ENCODE results near the gene RBM38.

RBM38 gene

GRCh38 chr20:57404006-57404405, 12.8 kb downstream of the RBM38 start:
- no peak for DNase-seq (ENCODE audit: low read depth, low spot score)

DNA sequence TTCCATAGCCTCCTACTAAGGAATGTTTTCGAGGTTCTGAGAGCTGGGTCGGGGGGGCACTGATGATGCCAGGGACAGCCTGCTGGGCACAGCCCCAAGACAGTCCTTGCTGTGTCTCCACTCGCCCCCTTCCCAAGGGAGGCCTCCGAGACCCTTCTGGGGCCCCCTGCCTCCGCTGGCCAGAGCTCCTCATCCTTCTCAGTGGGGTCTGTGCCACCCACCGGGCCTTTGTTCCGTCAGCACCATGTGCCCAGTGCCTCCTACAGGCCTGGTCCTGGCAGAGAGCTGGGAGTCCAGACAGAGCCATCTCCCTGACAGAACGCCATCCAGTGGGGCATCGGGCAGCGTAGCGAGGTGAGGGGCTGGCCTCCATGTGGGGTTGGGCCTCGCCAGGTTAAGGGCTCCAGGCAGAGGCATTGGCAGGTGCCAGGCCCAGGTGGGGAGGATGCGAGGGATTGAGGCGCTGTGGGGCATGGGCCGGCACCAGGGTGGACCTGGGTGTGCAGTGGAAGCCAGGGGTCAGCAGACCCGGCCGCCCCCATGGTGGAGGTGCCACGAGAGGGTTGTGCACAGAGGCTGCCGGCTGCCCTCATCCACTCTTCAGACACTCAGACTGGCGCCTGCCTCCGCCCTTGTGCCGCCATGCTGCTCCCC, 13.3 kb downstream of the RBM38 start:
- DNase-seq (ENCODE audit: low read depth, low spot score), result no peak

- no peak for DNase-seq (ENCODE audit: low read depth, low spot score)
These were observed 14.2 kb downstream of the RBM38 start for GRCh38 chr20:57405236-57406016.

GRCh38 chr20:57407541-57407956, 16.4 kb downstream of the RBM38 start:
- DNase-seq (ENCODE audit: low read depth, low spot score), result no peak

GRCh38 chr20:57408131-57408530, 16.9 kb downstream of the RBM38 start:
- DNase-seq (ENCODE audit: low read depth, low spot score), result no peak

DNA sequence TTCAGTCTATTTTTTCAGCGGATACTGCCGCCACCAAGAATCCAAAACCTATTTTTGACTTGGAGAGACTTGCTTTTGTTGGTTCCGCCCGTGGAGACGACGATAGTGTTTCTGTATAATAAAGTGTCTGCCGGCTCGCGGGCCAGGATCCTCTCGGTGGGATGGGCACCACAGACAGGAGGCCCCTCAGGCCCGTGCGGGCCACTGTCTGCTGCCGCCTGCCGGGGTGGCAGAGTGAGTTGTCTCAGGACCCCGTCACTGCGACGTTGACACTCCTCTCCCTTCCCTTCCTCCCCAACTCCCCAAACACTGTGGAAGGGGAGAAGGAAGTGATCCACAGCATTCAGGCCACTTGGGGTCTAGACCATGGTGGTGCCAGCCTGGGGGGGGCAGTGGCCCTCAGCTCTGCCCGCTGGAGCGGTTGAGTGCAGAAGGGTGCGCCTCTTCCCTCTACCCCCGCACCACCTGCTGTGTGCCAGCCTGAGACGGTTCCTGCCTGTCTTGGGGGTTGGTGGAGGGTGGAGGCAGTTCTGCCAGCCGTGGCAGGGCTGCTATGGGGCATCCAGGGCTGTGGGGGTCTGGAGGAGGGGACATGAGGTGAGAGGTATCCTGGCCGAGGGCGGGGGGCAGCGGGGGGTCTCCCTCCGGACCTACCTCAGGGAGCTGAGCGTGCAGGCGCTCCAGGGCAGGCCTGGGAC, 17.5 kb downstream of the RBM38 start:
- DNase-seq (ENCODE audit: low read depth, low spot score), result no peak

DNA sequence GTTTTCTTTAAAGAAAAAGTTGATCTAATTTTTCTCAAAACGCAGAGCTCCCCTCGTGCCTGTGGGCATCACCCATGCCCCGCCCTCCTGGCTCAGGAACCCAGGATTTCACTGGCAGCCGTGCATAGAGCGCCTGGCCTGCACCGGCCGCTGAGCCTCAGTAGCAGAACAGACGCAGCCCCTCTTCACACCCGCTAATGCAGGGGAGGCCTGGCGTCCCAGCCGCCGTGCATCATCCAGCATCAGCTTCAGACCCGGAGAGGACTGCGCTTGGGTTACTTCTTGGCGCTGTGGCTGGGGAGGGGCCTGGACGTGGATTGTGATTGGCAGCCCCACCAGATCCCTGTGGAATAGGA, 18.1 kb downstream of the RBM38 start:
- DNase-seq (ENCODE audit: low read depth, low spot score), result no peak

DNA sequence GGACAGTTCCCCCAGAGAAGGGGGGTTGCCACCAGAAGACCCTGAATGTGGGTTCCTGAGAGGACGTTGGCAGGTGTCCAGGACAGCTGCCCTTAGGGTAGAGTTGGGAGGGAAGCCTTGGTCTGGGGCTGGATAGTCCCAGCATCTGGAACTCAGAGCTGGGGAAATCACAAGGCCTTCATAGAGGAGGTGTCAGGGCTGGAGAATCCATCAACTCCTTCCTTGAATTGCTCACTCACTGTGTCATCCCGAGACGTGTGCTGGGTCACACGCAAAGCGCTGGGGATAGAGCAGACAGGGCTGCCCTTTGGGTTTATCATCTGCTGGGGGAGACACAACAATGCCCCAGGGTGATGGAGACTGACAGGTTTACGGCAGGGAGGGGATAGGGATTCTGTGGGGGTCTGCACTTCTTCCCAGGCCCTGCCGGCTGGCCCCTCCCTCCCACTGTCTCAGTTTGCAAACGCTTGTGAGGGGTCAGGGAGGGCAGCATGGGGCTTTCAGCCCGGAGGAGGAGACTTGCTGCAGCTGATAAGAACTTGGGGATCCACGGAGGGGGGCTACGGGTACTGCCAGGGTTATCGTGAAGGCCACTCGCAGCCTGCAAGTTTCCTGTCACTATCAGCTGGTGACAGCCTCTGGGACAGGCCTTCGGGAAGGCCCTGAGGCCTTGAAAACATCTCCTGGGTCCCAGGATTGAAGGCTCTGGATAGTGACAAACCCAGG, 18.6 kb downstream of the RBM38 start:
- DNase-seq (ENCODE audit: low read depth, low spot score), result no peak

DNA sequence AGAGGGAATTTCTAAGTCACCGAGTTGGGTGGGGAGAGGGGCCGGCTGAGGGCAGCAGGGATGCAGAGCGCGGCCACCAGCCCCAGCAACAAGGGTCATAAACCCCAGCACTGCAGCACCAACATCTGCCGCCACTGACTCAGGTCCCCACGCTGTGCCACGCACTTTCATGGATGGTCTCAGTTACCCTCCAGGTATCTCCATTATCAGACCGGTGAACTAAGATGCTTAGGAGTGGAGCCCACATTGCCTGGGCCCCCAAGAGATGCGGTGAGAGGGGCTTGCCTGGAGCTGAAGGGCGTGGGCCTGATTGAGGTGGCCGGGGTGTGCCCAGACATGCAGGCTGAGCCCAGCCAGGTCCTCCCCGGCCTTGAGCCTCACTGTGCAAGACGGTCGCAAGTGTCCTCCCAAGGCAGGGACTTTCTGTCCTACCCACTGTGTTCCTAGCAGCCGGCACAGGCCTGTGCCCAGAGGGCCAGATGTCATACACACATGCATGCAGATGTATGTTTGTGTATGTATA, 19.3 kb downstream of the RBM38 start:
- DNase-seq (ENCODE audit: low read depth, low spot score), result no peak

- DNase-seq (ENCODE audit: low read depth, low spot score), result no peak
These were observed 19.7 kb downstream of the RBM38 start for GRCh38 chr20:57410924-57411323.

DNA sequence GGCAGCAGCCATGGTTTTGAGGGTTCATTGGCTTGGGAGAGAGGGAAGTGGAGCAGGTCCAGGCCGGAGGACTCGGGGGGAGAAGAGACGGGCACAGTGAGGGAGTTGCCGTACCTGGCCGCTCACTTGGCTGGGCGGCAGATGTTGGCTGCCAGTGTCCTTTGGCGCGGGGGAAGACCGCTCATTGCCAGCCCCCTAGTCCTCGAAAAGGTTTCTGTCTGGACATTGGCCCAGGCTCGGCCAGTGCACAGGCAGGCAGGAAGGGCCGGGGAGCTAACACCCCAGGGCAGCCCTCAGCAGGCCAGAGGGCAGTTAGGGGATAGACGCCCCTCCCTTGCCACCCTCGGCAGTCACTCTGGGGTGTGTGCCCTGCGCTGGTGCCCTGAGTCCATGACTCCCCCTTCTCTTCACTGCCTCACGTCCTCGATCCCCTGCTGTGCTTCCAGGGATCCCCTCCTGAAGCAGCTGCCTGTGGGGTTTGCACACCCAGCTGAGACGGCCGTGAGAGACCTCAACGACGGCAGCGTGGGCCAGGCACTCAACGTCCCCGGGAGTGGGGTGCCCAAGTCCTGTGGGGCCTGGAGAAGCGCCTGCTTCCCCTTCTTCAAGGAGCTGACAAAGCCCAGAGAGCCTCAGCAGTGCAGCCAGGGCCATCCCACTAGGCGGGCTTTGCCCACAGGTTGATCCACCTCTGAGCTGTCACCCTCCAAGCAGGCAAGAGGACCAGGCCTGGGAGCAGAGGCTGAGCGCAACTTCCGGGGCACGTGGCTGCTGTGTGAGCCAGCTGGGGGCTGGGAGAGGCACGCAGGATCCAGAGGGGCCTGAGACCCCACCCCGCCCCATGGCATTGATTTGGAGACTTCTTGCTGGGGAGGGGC, 20.4 kb downstream of the RBM38 start:
- DNase-seq (ENCODE audit: low read depth, low spot score), result no peak

DNA sequence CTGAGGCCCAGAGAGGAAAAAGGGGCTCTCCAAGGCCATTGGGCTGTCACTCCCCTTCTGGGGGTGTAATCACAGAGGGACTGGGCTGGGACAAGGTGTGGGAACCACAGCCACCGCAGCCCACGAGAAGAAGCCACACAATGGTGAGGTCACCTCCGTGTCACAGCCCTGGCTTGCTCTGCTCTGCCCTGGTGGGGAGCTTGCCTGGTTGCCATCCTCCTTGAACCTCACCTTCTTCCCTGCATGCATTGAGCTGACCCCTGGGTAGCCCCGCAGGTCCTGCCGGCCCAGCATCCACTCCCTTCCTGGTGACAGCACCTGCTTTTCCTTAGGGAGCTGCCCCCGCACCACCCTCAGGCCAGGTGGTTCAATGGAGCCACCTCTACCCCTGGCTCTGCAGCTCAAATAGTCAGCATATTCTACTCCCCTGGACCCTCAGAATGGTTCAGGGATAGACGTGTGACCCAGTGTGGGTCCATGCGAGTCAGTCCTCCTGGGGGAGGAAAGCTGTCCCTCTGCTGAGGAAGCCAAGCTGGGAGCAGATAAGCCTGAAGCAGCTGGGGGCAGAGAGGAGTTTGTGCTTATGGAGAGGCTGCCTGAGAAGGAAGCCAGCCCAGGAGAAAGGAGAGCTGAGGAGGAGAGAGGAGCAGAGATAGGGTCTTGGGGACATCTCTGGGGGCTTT, 21.3 kb downstream of the RBM38 start:
- DNase-seq (ENCODE audit: low read depth, low spot score), result no peak

- DNase-seq (ENCODE audit: low read depth, low spot score), result no peak
These were observed 22.8 kb downstream of the RBM38 start for GRCh38 chr20:57413986-57414385.

DNA sequence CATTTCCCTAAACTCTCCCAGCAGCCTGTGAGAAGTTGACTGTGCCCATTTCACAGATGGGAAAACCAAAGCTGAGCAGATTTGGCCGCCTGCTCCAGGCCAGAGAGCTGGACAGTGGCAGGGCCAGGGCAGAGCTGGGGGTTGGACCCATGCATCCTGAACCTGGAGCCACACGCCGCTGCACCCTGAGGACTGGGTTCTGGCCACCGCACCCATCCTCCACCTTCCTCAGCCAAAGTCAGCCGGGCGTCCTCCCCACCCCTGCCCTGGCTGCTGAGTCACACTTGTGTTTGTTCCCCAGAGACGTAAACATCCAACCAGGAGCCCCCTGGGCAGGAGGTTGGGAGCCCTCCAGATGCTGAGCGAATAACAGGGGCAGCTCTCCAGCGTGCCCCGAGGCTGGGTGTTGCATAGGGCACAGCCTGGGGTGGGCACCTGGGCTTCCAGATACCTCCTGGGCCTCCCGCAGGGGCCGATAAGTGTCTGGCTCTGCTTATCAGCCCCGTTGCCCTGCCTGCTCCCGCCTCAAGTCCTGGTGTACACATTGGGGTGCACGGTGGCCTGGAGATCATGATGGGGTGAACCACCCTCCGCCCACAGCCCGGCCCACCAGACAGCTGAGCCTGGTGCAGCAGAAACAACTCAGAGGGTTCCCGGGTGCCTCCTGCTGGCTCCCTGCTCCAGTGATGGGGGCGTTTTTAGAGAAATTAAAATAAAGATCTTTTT, 23.8 kb downstream of the RBM38 start:
- no peak for DNase-seq (ENCODE audit: low read depth, low spot score)

- no peak for DNase-seq (ENCODE audit: low read depth, low spot score)
These were observed 24.6 kb downstream of the RBM38 start for GRCh38 chr20:57415771-57416170.

DNA sequence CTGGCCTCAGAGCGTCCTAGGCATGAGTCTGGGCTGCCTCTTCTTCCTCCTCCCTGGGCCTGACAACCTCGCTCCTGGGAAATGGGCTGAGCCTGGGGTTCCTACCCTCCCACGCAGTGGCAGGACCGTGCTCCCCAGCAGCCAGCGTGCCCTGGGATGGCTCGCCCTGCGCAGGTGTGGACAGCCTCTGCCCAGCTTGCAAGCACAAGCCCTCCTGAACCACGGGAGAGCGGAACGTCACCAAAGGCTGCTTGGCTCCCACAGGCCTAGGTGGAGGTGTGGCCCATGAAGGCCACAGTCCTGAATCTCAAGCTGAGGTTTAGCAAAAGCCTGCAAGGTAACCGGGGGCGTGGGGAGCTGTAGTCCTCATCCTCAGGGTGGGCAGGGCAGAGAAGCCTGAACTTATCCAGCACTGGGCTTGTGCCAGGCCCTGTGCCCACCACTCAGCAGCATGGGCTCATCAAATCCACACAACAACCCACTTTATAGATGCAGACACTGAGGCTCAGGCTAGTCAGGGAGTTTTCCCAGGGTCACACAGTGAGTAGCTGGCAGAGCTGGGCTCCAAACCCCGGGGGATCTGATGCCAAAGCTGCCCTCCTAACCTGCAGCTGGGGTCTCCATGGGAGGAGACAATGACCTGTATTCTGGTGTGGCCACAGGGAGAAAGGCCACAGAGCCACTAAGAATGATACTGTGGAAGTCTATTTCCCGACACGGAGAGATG, 25.3 kb downstream of the RBM38 start:
- DNase-seq (ENCODE audit: low read depth, low spot score), result no peak

- DNase-seq (ENCODE audit: low read depth, low spot score), result no peak
These were observed 26.0 kb downstream of the RBM38 start for GRCh38 chr20:57417051-57417689.
